ENCODE data around the gene ATP5F1A.
A peak's percentile ranks its signal among the peaks of the same experiment; 100 is the strongest.
"Not testable (repeated sequence)": the region's sequence is repeated elsewhere in the genome, so short reads cannot be mapped to it uniquely, and the experiment has no call there.

The ATP5F1A gene

GRCh38 chr18:46097801-46098615, at the start of gene ATP5F1A:
Gene ATP5F1A (minus strand): TSS chr18:46098296. CDS start chr18:46098231, 65 bp downstream.
- DNase-seq, result peak; percentile 83 to 84

GRCh38 chr18:46141199-46141598, 43.1 kb upstream of the ATP5F1A start:
- no peak for DNase-seq

- DNase-seq, result no peak
Observed at GRCh38 chr18:46140173-46140572, 42.1 kb upstream of the ATP5F1A start.

- no peak for DNase-seq
Observed at GRCh38 chr18:46134920-46135675, 37.0 kb upstream of the ATP5F1A start.

GRCh38 chr18:46133534-46133933, 35.4 kb upstream of the ATP5F1A start:
- DNase-seq, result no peak

- not testable (repeated sequence) for DNase-seq
Observed at GRCh38 chr18:46130549-46130948, 32.5 kb upstream of the ATP5F1A start.

- DNase-seq, result no peak
Observed at GRCh38 chr18:46130061-46130460, 32.0 kb upstream of the ATP5F1A start.

GRCh38 chr18:46126625-46127024, 28.5 kb upstream of the ATP5F1A start:
- DNase-seq, result not testable (repeated sequence)

GRCh38 chr18:46113751-46114150, 15.7 kb upstream of the ATP5F1A start:
- DNase-seq, result no peak

GRCh38 chr18:46110406-46110805, 12.3 kb upstream of the ATP5F1A start:
- no peak for DNase-seq

GRCh38 chr18:46109386-46109785, 11.3 kb upstream of the ATP5F1A start:
- DNase-seq, result no peak

- peak; percentile 71 to 84 for DNase-seq
Observed at GRCh38 chr18:46104128-46104911, 6.2 kb upstream of the ATP5F1A start, which contains the start of gene HAUS1. Gene HAUS1 (plus strand): TSS chr18:46104385. CDS start chr18:46104412, 27 bp downstream.

- no peak for DNase-seq
Observed at GRCh38 chr18:46099463-46099862, 1.4 kb upstream of the ATP5F1A start.

GRCh38 chr18:46098616-46098933, 479 bp upstream of the ATP5F1A start:
- DNase-seq, result no peak

GRCh38 chr18:46097431-46097800, 680 bp downstream of the ATP5F1A start:
- DNase-seq, result peak in 1 of 2 donors; percentile 36

- peak in 1 of 2 donors; percentile 18 for DNase-seq
Observed at GRCh38 chr18:46096651-46097300, 1.3 kb downstream of the ATP5F1A start.

- DNase-seq, result no peak
Observed at GRCh38 chr18:46095532-46095931, 2.6 kb downstream of the ATP5F1A start.

- DNase-seq, result not testable (repeated sequence)
Observed at GRCh38 chr18:46088501-46088900, 9.6 kb downstream of the ATP5F1A start.

- DNase-seq, result no peak
Observed at GRCh38 chr18:46084431-46084830, 13.7 kb downstream of the ATP5F1A start.

- DNase-seq, result no peak
Observed at GRCh38 chr18:46080156-46080555, 17.9 kb downstream of the ATP5F1A start.

GRCh38 chr18:46079336-46079735, 18.8 kb downstream of the ATP5F1A start:
- no peak for DNase-seq

GRCh38 chr18:46073474-46074331, 24.4 kb downstream of the ATP5F1A start:
- peak; percentile 46 to 84 for DNase-seq

Data from CD4-positive, alpha-beta T cell treated with Interferon alpha-2 for 1 hour (primary cell).